IMR-90 (cell line): ENCODE measurements around the gene PRELP.

Source experiments
- CHD1 ChIP-seq: IDR thresholded peaks from 2 replicates; pipeline ENCODE4 v1.6.1; 2012; ENCODE audit warnings: low read depth, low read length, improper control_type of control experiment
- MAZ ChIP-seq: IDR thresholded peaks from 2 replicates; pipeline ENCODE4 v1.6.1; 2012; ENCODE audit warnings: low read depth, mild to moderate bottlenecking, low read length, improper control_type of control experiment, moderate library complexity, borderline replicate concordance
- POLR2A ChIP-seq: IDR thresholded peaks from 2 replicates; pipeline ENCODE4 v1.6.1; 2012; ENCODE audit warnings: mild to moderate bottlenecking, low read depth, low read length
- RAD21 ChIP-seq: IDR thresholded peaks from 2 replicates; pipeline ENCODE4 v1.6.1; 2012; ENCODE audit warnings: low read length, improper control_type of control experiment
- RFX5 ChIP-seq: IDR thresholded peaks from 2 replicates; pipeline ENCODE4 v1.8.0; 2012; ENCODE audit warnings: low read depth, mild to moderate bottlenecking, low read length, moderate library complexity
- TF ChIP-seq, protein P1 (sequence below): conservative IDR thresholded peaks from 2 replicates; pipeline ENCODE4 v1.5.1; 2012; ENCODE audit warnings: mild to moderate bottlenecking, low read depth, low read length, improper control_type of control experiment

- TF ChIP-seq, protein P1, sequence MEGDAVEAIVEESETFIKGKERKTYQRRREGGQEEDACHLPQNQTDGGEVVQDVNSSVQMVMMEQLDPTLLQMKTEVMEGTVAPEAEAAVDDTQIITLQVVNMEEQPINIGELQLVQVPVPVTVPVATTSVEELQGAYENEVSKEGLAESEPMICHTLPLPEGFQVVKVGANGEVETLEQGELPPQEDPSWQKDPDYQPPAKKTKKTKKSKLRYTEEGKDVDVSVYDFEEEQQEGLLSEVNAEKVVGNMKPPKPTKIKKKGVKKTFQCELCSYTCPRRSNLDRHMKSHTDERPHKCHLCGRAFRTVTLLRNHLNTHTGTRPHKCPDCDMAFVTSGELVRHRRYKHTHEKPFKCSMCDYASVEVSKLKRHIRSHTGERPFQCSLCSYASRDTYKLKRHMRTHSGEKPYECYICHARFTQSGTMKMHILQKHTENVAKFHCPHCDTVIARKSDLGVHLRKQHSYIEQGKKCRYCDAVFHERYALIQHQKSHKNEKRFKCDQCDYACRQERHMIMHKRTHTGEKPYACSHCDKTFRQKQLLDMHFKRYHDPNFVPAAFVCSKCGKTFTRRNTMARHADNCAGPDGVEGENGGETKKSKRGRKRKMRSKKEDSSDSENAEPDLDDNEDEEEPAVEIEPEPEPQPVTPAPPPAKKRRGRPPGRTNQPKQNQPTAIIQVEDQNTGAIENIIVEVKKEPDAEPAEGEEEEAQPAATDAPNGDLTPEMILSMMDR: no peak
- TF ChIP-seq CHD1 (no peak), RFX5 (no peak), RAD21 (no peak), POLR2A (no peak), MAZ (no peak)
Observed at GRCh38 chr1:203442821-203443220, 32.8 kb upstream of the PRELP start.
